Activated CD4-positive, alpha-beta T cell treated with anti-CD3 and anti-CD28 coated beads, Interleukin-2, amount 10 ng/mL, durations not matched to agents 7 days and 5 days (primary cell): ENCODE measurements around the gene KLHL21. TPM values are rescaled to one million over a fixed set of nuclear protein-coding genes. Genes with fewer than 3 reads are reported as not detected.

Source experiments
- CTCF ChIA-PET: fragments of 350-600 bp; sonication (Branson Sonifier 250); formaldehyde crosslinking; loops from one replicate; lab custom pipeline; 2021; ENCODE audit warnings: antibody characterized with exemption; lab: Charles Lee
- POLR2A ChIA-PET: fragments of 350-600 bp; sonication (Branson Sonifier 250); formaldehyde crosslinking; loops from one replicate; lab custom pipeline; 2021; ENCODE audit warnings: antibody characterized with exemption; lab: Charles Lee
- DNase-seq: peaks from one replicate; pipeline ENCODE4 v3.0.0-alpha.2; 2020
- H3K27ac Mint-ChIP-seq: one replicate; pipeline ENCODE4 v1.8.0; 2021; ENCODE audit warnings: mild to moderate bottlenecking, moderate library complexity, mixed read lengths
- H3K27me3 Mint-ChIP-seq: one replicate; pipeline ENCODE4 v1.8.0; 2021; ENCODE audit warnings: mixed read lengths
- H3K36me3 Mint-ChIP-seq: one replicate; pipeline ENCODE4 v1.8.0; 2021; ENCODE audit warnings: low read depth, mixed read lengths
- H3K4me1 Mint-ChIP-seq: one replicate; pipeline ENCODE4 v1.8.0; 2021; ENCODE audit warnings: mixed read lengths
- H3K4me3 Mint-ChIP-seq: one replicate; pipeline ENCODE4 v1.8.0; 2021; ENCODE audit warnings: mild to moderate bottlenecking, moderate library complexity, mixed read lengths
- H3K9me3 Mint-ChIP-seq: one replicate; pipeline ENCODE4 v1.8.0; 2021; ENCODE audit warnings: mixed read lengths
- total RNA-seq, 2 experiments: library from RNA; stranded (reverse); gene quantifications; one replicate each; pipeline ENCODE4 v1.2.3, GENCODE V29; 2021

The KLHL21 gene
- total RNA-seq, 2 experiments from 2014 or later: 17.3 to 20.0 TPM

DNA sequence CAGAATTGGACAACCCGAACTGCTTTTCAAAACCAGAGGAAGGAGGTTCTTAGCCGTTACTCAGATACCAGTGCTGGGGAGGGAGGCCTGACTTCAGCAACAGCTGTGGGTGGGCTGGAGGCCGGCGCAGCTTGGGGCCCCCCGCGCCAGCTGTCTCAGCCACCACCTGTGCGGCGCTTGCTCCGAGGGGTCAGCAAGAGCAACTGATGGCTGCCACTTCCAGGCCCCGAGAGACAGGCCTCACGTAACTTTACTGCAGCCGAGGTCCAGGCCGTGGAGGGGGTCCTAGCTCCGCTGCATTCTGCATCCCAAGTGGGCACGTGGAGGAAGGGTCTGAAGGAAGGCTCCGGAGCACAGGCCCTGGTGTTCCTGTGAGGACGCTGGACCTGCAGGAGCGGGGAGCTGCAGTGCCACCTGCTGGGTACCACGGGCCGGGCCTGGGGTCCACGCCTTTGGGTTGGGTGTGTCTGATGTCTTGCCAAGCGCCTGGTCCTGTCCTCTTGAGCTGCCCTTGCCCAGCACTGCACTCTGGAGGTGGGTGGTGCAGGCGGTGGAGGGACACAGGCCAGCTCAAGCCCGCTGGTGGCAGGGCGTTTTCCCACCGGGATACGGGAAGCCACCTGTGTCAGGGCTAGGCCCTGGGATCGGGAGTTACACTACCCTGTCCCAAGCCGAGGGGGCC is 31.8 kb upstream of the KLHL21 start:
- ChIA-PET CTCF (interaction anchor here (1.0 to 1.1 kb wide), 3 partner anchors 11 to 143 kb away, joined by 3 to 5 read pairs (median 3); partner anchors contain the start of gene PLEKHG5), POLR2A (interaction anchor here (0.6 kb wide), 1 partner anchor 94 kb away, joined by 3 read pairs; no protein-coding TSS in a partner anchor)
- peaks cover 21% of the 10 kb centered on the region for H3K36me3 Mint-ChIP-seq
- H3K4me3 Mint-ChIP-seq: no peak overlapping the region
- peak; percentile 44 for DNase-seq
- peaks cover under 1% of the 10 kb centered on the region for H3K4me1 Mint-ChIP-seq
- no peaks in the 10 kb centered on the region for H3K27me3 Mint-ChIP-seq
- H3K27ac Mint-ChIP-seq: no peak overlapping the region
- no peaks in the 10 kb centered on the region for H3K9me3 Mint-ChIP-seq

- H3K4me1 Mint-ChIP-seq: peaks cover 4% of the 10 kb centered on the region
- no peak for DNase-seq
- no peaks in the 10 kb centered on the region for H3K27me3 Mint-ChIP-seq
- H3K36me3 Mint-ChIP-seq: peaks cover 27% of the 10 kb centered on the region
- no peak overlapping the region for H3K27ac Mint-ChIP-seq
- H3K4me3 Mint-ChIP-seq: no peak overlapping the region
- CTCF ChIA-PET: interaction anchor here (0.6 to 1.0 kb wide), 3 partner anchors 9 to 699 kb away, joined by 3 read pairs; no protein-coding TSS in a partner anchor
- no peaks in the 10 kb centered on the region for H3K9me3 Mint-ChIP-seq
- POLR2A ChIA-PET: interaction anchor here (0.5 kb wide), 1 partner anchor 9 kb away, joined by 3 read pairs; no protein-coding TSS in a partner anchor
Observed at GRCh38 chr1:6632588-6633514, 30.2 kb upstream of the KLHL21 start.

GRCh38 chr1:6631058-6631457 is 28.4 kb upstream of the KLHL21 start:
- POLR2A ChIA-PET: no interaction called here
- CTCF ChIA-PET: no interaction called here
- H3K4me1 Mint-ChIP-seq: peaks cover 22% of the 10 kb centered on the region
- H3K9me3 Mint-ChIP-seq: no peaks in the 10 kb centered on the region
- H3K4me3 Mint-ChIP-seq: no peak overlapping the region
- DNase-seq: no peak
- no peak overlapping the region for H3K27ac Mint-ChIP-seq
- peaks cover 30% of the 10 kb centered on the region for H3K36me3 Mint-ChIP-seq
- no peaks in the 10 kb centered on the region for H3K27me3 Mint-ChIP-seq

GRCh38 chr1:6630027-6630426 is 27.4 kb upstream of the KLHL21 start:
- Mint-ChIP-seq H3K4me1 (peaks cover 25% of the 10 kb centered on the region), H3K9me3 (no peaks in the 10 kb centered on the region), H3K36me3 (peaks cover 29% of the 10 kb centered on the region), H3K4me3 (no peak overlapping the region), H3K27ac (no peak overlapping the region), H3K27me3 (no peaks in the 10 kb centered on the region)
- no peak for DNase-seq
- POLR2A ChIA-PET: no interaction called here
- CTCF ChIA-PET: no interaction called here

GRCh38 chr1:6628971-6629479 is 26.4 kb upstream of the KLHL21 start:
- ChIA-PET CTCF (interaction anchor here (0.9 to 1.1 kb wide), 2 partner anchors 13 to 14 kb away, joined by 3 to 6 read pairs; no protein-coding TSS in a partner anchor), POLR2A (no interaction called here)
- peaks cover 30% of the 10 kb centered on the region for H3K4me1 Mint-ChIP-seq
- DNase-seq: no peak
- H3K36me3 Mint-ChIP-seq: peaks cover 33% of the 10 kb centered on the region
- H3K27ac Mint-ChIP-seq: no peak overlapping the region
- H3K27me3 Mint-ChIP-seq: no peaks in the 10 kb centered on the region
- H3K4me3 Mint-ChIP-seq: no peak overlapping the region
- H3K9me3 Mint-ChIP-seq: no peaks in the 10 kb centered on the region

DNA sequence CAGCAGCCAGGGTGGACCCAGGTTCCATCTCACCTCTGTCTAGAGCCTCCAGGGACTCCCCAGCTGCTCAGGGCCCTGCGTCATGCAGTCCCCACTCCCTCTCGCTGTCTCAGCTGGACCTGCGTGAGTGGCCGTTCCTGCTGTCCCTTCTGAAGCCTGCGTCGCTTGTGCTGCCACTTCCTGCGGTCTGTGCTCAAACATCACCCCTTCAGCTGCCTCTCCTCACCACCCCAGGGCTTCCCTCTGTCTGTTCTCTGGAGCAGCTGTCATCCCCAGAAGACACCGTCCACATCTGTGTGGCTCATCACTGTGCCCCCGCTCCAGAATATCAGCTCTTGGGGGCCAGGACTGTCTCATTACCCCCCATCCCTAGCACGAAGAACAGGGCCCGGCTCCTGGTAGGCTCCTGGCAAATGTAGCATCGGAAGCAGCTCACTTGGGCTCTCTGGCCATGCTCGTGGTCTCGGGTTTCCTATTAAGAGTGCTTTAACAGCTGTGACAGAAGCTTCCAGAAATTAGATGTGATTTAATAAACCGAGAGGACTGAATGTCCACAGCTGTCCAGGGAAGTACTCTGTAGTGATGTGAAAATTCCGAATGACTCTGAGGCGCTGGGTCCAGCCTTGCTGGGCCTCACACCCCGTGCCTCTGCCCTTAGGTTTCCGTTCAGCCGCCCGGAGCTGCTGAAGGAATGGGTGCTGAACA is 25.3 kb upstream of the KLHL21 start:
- Mint-ChIP-seq H3K27ac (peak overlapping the region; percentile 63), H3K36me3 (peaks cover 24% of the 10 kb centered on the region), H3K9me3 (no peaks in the 10 kb centered on the region), H3K27me3 (no peaks in the 10 kb centered on the region), H3K4me1 (peaks cover 32% of the 10 kb centered on the region), H3K4me3 (peak overlapping the region; percentile 3)
- ChIA-PET CTCF (interaction anchor here (0.6 to 1.1 kb wide), 4 partner anchors 12 to 111 kb away, joined by 3 to 6 read pairs (median 4); no protein-coding TSS in a partner anchor), POLR2A (no interaction called here)
- no peak for DNase-seq

DNA sequence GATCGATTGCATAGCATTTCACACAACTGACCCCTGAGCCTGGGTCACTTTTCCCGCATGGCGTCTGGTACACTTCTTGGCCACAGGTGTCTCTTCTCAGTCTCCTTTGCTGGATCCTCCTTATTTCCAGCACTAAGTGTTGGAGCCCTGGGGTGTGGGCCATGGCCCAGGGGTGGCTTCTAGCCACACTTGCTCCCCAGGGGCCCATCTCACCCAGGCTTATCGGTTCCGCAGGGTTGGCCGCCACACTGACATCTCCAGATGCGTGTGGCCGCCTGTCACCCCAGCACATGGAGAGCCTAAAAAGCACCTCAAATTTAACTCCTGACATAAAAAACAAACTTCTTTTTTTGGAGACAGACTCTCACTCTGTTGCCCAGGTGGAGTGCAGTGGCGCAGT is 24.4 kb upstream of the KLHL21 start:
- no peak overlapping the region for H3K27ac Mint-ChIP-seq
- peaks cover 28% of the 10 kb centered on the region for H3K36me3 Mint-ChIP-seq
- H3K27me3 Mint-ChIP-seq: no peaks in the 10 kb centered on the region
- H3K4me1 Mint-ChIP-seq: peaks cover 32% of the 10 kb centered on the region
- peak overlapping the region; percentile 90 for H3K4me3 Mint-ChIP-seq
- DNase-seq: no peak
- POLR2A ChIA-PET: no interaction called here
- no peaks in the 10 kb centered on the region for H3K9me3 Mint-ChIP-seq
- CTCF ChIA-PET: interaction anchor here (1.0 kb wide), 1 partner anchor 10 kb away, joined by 3 read pairs; no protein-coding TSS in a partner anchor

GRCh38 chr1:6625584-6626149 is 23.0 kb upstream of the KLHL21 start:
- Mint-ChIP-seq H3K4me3 (peak overlapping the region; percentile 90), H3K9me3 (no peaks in the 10 kb centered on the region), H3K27me3 (no peaks in the 10 kb centered on the region), H3K4me1 (peaks cover 32% of the 10 kb centered on the region), H3K36me3 (peaks cover 32% of the 10 kb centered on the region), H3K27ac (peak overlapping the region; percentile 87)
- ChIA-PET CTCF (interaction anchor here (1.5 kb wide), 1 partner anchor 12 kb away, joined by 3 read pairs; no protein-coding TSS in a partner anchor), POLR2A (interaction anchor here (0.6 kb wide), 1 partner anchor 76 kb away, joined by 5 read pairs; the partner anchor contains the start of gene DNAJC11)
- peak; percentile 21 for DNase-seq

DNA sequence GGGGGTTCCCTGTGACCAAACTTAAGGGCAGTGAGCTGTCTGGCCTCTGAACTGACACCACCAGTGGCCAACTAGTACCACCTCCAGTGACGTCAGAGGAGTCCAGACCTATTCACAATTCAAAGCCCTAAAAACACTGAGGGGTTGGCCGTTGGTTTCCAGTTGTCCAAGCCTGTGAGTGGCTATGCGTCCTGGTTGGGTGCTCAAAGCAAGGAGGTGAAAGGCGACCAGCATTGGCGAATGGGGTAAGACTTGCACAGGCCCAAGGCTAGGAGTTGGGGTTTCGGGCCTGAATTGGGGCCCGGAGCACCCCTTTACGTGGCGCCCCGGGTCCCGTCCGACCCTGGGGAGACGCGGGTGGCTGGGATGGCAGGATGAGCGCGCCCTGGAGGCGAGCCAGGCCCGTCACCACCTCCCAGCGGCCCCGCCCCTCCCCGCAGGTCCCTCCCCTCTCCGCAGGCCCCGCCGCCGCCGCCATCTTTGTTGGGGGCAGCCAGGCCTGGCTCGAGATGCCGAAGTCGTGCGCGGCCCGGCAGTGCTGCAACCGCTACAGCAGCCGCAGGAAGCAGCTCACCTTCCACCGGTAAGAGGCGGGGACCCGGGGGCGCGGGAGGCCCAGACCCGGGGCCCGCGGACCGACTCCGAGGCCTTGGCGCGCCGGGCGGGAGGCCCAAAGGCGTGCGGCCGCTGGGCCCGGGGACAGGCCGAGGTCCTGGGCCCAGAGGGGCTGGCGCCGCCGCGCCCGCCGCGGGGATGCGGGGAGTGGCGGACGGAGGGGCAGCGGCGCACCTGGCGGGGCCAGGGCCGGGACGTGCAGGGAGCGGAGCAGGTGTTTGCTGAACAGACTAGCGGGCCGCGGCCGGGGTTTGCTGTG is 22.3 kb upstream of the KLHL21 start, which contains the start of gene THAP3:
Gene THAP3 (plus strand): TSS at position 159 of the 874 bp plus-strand sequence. CDS start 351 bp downstream, at position 510.
- Mint-ChIP-seq H3K4me1 (peaks cover 32% of the 10 kb centered on the region), H3K27ac (peak within 1 kb of the TSS; percentile 87), H3K9me3 (no peaks in the 10 kb centered on the region), H3K4me3 (peak within 1 kb of the TSS; percentile 90), H3K36me3 (peaks cover 34% of the 10 kb centered on the region), H3K27me3 (no peaks in the 10 kb centered on the region)
- ChIA-PET POLR2A (interaction anchor here (0.6 to 0.7 kb wide), 2 partner anchors 10 to 76 kb away, joined by 4 to 5 read pairs; partner anchors contain the start of gene DNAJC11), CTCF (interaction anchor here (1.5 kb wide), 1 partner anchor 11 kb away, joined by 3 read pairs; no protein-coding TSS in a partner anchor)
- peak; percentile 90 for DNase-seq

DNA sequence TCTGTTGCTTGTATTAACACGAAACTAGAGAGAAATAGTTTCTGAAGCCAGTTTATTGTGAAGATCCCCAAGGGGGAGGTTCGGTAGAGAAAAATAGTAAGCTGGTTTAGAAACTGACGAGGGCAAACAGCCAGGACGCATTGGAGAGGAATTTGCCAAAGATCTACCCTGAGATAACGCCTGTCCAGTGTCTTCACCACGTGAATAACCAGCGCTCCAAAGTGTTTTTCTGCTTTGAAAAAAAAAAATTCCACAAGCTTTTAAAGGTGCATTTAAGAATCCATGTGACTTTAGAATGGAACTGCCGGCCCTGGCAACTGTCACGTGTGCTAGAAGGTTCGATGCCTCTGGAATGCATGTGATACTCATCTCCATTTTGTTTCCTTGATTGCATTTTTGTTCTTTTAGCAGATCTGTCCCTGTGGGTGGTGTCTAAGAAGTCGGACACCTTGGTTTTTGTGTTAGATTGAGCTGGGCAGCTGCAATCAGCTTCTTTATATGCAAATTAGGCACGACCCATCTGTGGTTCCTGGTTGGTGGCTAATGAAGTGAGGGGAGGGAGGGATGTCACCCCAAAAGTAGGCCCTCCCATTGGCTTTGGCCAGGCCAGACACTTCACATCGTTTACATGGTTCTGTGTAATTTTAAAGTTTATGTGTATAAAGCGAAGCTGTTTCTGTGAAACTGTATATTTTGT is 20.7 kb upstream of the KLHL21 start:
- Mint-ChIP-seq H3K36me3 (peaks cover 28% of the 10 kb centered on the region), H3K4me3 (no peak overlapping the region), H3K27me3 (no peaks in the 10 kb centered on the region), H3K4me1 (peaks cover 31% of the 10 kb centered on the region), H3K27ac (no peak overlapping the region), H3K9me3 (no peaks in the 10 kb centered on the region)
- ChIA-PET CTCF (interaction anchor here (0.5 to 1.0 kb wide), 4 partner anchors 12 to 146 kb away, joined by 3 read pairs; no protein-coding TSS in a partner anchor), POLR2A (interaction anchor here (0.6 kb wide), 1 partner anchor 9 kb away, joined by 3 read pairs; no protein-coding TSS in a partner anchor)
- no peak for DNase-seq
